HTR-8/SVneo (cell line): Measurements from ENCODE around the gene RCN1.
"Not testable (repeated sequence)": the region's sequence is repeated elsewhere in the genome, so short reads cannot be mapped to it uniquely, and the experiment has no call there.

Experiments used
- DNase-seq: peaks from one replicate; pipeline ENCODE4 v3.0.0; 2011; ENCODE audit warnings: low spot score, mixed read lengths; ENCODE audit not compliant: insufficient read length
- FAIRE-seq: peaks from 2 replicates; lab custom pipeline; 2011; peaks lifted over from hg19 to GRCh38; lab: Jason Lieb, UNC

Gene RCN1

GRCh38 chr11:32107647-32108046, 16.8 kb downstream of the RCN1 start:
- no peak for FAIRE-seq

GRCh38 chr11:32108576-32108975, 17.7 kb downstream of the RCN1 start:
- DNase-seq = no peak
- no peak for FAIRE-seq

More at GRCh38 chr11:32107647-32108046, 16.8 kb downstream of the RCN1 start:
- no peak for DNase-seq

- FAIRE-seq (no peak), DNase-seq (peak; percentile 21)
These were observed 18.3 kb downstream of the RCN1 start for GRCh38 chr11:32109138-32109537.

- DNase-seq (no peak), FAIRE-seq (no peak)
These were observed 18.7 kb downstream of the RCN1 start for GRCh38 chr11:32109592-32109991.

GRCh38 chr11:32110795-32111194, 19.9 kb downstream of the RCN1 start:
- no peak for FAIRE-seq
- no peak for DNase-seq

GRCh38 chr11:32113200-32113919, 22.5 kb downstream of the RCN1 start:
- FAIRE-seq (no peak), DNase-seq (no peak)

- DNase-seq = no peak
- no peak for FAIRE-seq
These were observed 23.0 kb downstream of the RCN1 start for GRCh38 chr11:32113920-32114203.

GRCh38 chr11:32115446-32115845, 24.6 kb downstream of the RCN1 start:
- DNase-seq = no peak
- FAIRE-seq = no peak

GRCh38 chr11:32116668-32117067, 25.8 kb downstream of the RCN1 start:
- no peak for DNase-seq
- FAIRE-seq = no peak

- FAIRE-seq = no peak
- no peak for DNase-seq
These were observed 27.4 kb downstream of the RCN1 start for GRCh38 chr11:32118025-32118974.

GRCh38 chr11:32119139-32119538, 28.3 kb downstream of the RCN1 start:
- DNase-seq, FAIRE-seq: not testable (repeated sequence)

GRCh38 chr11:32121012-32121411, 30.1 kb downstream of the RCN1 start:
- DNase-seq (no peak), FAIRE-seq (no peak)

GRCh38 chr11:32122200-32122599, 31.3 kb downstream of the RCN1 start:
- no peak for FAIRE-seq

GRCh38 chr11:32131321-32131720, 40.4 kb downstream of the RCN1 start:
- DNase-seq (no peak), FAIRE-seq (no peak)

More at GRCh38 chr11:32122200-32122599, 31.3 kb downstream of the RCN1 start:
- DNase-seq = no peak

GRCh38 chr11:32136657-32137056, 45.8 kb downstream of the RCN1 start:
- DNase-seq (no peak), FAIRE-seq (peak; percentile 4)

GRCh38 chr11:32137263-32137662, 46.4 kb downstream of the RCN1 start:
- FAIRE-seq (peak; percentile 74), DNase-seq (peak; percentile 87)

- FAIRE-seq = no peak
- DNase-seq = no peak
These were observed 47.0 kb downstream of the RCN1 start for GRCh38 chr11:32137869-32138268.

- no peak for FAIRE-seq
These were observed 48.0 kb downstream of the RCN1 start for GRCh38 chr11:32138902-32139301.

GRCh38 chr11:32139896-32140520, 49.1 kb downstream of the RCN1 start:
- FAIRE-seq (no peak), DNase-seq (no peak)

More at GRCh38 chr11:32138902-32139301, 48.0 kb downstream of the RCN1 start:
- DNase-seq = no peak

GRCh38 chr11:32141745-32142546, 51.1 kb downstream of the RCN1 start:
- no peak for DNase-seq
- no peak for FAIRE-seq
